H1 (cell line): ENCODE results near the gene PARD3. TPM values are rescaled to one million over a fixed set of nuclear protein-coding genes. Genes with fewer than 3 reads are reported as not detected.

Experiments used
- CTCF ChIA-PET: fragments of 300-600 bp; sonication (Branson Sonifier 250); formaldehyde crosslinking; loops from one replicate; lab custom pipeline; 2021; ENCODE audit not compliant: partially characterized antibody; lab: Charles Lee
- POLR2A ChIA-PET: fragments of 300-600 bp; sonication (Branson Sonifier 250); formaldehyde crosslinking; loops from one replicate; lab custom pipeline; 2021; ENCODE audit warnings: inconsistent platforms; ENCODE audit not compliant: partially characterized antibody; lab: Charles Lee
- DNase-seq, 2 experiments: peaks; one replicate each; pipeline versions ENCODE4 v3.0.0 to v3.0.0-alpha.2; 2010 to 2022; ENCODE audit warnings: low spot score in 2 of 2, low read depth in 1 of 2, mixed read lengths in 1 of 2
- FAIRE-seq: peaks from 2 replicates; lab custom pipeline; 2011; peaks lifted over from hg19 to GRCh38; lab: Jason Lieb, UNC
- H2AFZ ChIP-seq: 2 replicates; pipeline ENCODE4 v1.8.1; 2012; ENCODE audit warnings: low read length, inconsistent platforms
- H2AK5ac ChIP-seq: 2 replicates; pipeline ENCODE4 v1.6.1; 2013; ENCODE audit warnings: low read depth, low read length
- H2BK120ac ChIP-seq: replicated peaks from 2 replicates; pipeline ENCODE3; 2013; ENCODE audit warnings: low read depth, low read length, inconsistent platforms
- H2BK12ac ChIP-seq: 2 replicates; pipeline ENCODE4 v1.6.1; 2013; ENCODE audit warnings: low read depth, low read length
- H2BK15ac ChIP-seq: 2 replicates; pipeline ENCODE4 v1.6.1; 2013; ENCODE audit warnings: low read length
- H2BK20ac ChIP-seq: 2 replicates; pipeline ENCODE4 v1.6.1; 2013; ENCODE audit warnings: low read length
- H2BK5ac ChIP-seq: 2 replicates; pipeline ENCODE4 v1.6.1; 2013; ENCODE audit warnings: low read depth, low read length
- H3K14ac ChIP-seq: 2 replicates; pipeline ENCODE4 v1.6.1; 2013; ENCODE audit warnings: inconsistent platforms; ENCODE audit not compliant: insufficient read length
- H3K18ac ChIP-seq: 2 replicates; pipeline ENCODE4 v1.6.1; 2013; ENCODE audit warnings: low read length; ENCODE audit errors: extremely low read depth
- H3K23ac ChIP-seq: 2 replicates; pipeline ENCODE4 v1.6.1; 2013; ENCODE audit warnings: inconsistent platforms; ENCODE audit not compliant: insufficient read length
- H3K23me2 ChIP-seq: 2 replicates; pipeline ENCODE4 v1.6.1; 2013; ENCODE audit warnings: low read depth, low read length
- H3K27ac ChIP-seq: 2 replicates; pipeline ENCODE4 v1.6.1; 2011; ENCODE audit warnings: low read depth, low read length, inconsistent platforms
- H3K27me3 ChIP-seq, 4 experiments: replicated peaks in 1 of 4; 1 replicate in 1 of 4; 2 replicates in 3 of 4; pipeline versions ENCODE4 v1.6.1 to v1.8.1; 2011 to 2013; ENCODE audit warnings: low read length in 3 of 4, mild to moderate bottlenecking in 3 of 4, inconsistent platforms in 2 of 4, mixed read lengths in 2 of 4, moderate library complexity in 1 of 4; ENCODE audit not compliant: control insufficient read depth in 3 of 4, insufficient read depth in 3 of 4; ENCODE audit errors: extremely low read depth in 1 of 4
- H3K36me3 ChIP-seq, 4 experiments: 2 replicates each; pipeline versions ENCODE4 v1.6.1 to v1.8.1; 2011 to 2013; ENCODE audit warnings: mild to moderate bottlenecking in 4 of 4, low read length in 3 of 4, moderate library complexity in 2 of 4, control low read depth in 1 of 4, inconsistent platforms in 1 of 4; ENCODE audit not compliant: insufficient read depth in 4 of 4, control insufficient read depth in 2 of 4
- H3K4ac ChIP-seq: replicated peaks from 2 replicates; pipeline ENCODE3; 2013; ENCODE audit warnings: low read length, low read depth, mixed read lengths, inconsistent platforms; ENCODE audit not compliant: insufficient read length
- H3K4me1 ChIP-seq, 4 experiments: replicated peaks in 1 of 4; 1 replicate in 1 of 4; 2 replicates in 3 of 4; pipeline versions ENCODE4 v1.6.1 to v1.8.1; 2011 to 2013; ENCODE audit warnings: low read length in 3 of 4, inconsistent platforms in 2 of 4, mixed read lengths in 1 of 4; ENCODE audit not compliant: insufficient read depth in 4 of 4, control insufficient read depth in 3 of 4
- H3K4me2 ChIP-seq, 2 experiments: 2 replicates each; pipeline versions ENCODE4 v1.6.1 to v1.8.1; 2011 to 2013; ENCODE audit warnings: low read depth in 2 of 2, low read length in 2 of 2, control low read depth in 1 of 2, inconsistent platforms in 1 of 2, mild to moderate bottlenecking in 1 of 2; ENCODE audit not compliant: insufficient read depth in 1 of 2
- H3K4me3 ChIP-seq, 4 experiments: fragments of 200-600, 300-600 bp in 1 of 4; sonication (generic), shearing (Covaris generic), sonication (Bioruptor Twin) in 1 of 4; 2 replicates each; pipeline versions ENCODE4 v1.5.1 to v1.8.1; 2011 to 2016; ENCODE audit warnings: low read length in 4 of 4, low read depth in 3 of 4, control low read depth in 2 of 4, inconsistent platforms in 2 of 4, mild to moderate bottlenecking in 2 of 4, mixed read lengths in 1 of 4, moderate library complexity in 1 of 4; ENCODE audit not compliant: insufficient read depth in 2 of 4; ENCODE audit errors: extremely low read depth in 1 of 4
- H3K56ac ChIP-seq: replicated peaks from 2 replicates; pipeline ENCODE3; 2013; ENCODE audit warnings: low read depth, mild to moderate bottlenecking, mixed read lengths, low read length, inconsistent platforms; ENCODE audit not compliant: insufficient read length
- H3K79me1 ChIP-seq: 2 replicates; pipeline ENCODE4 v1.6.1; 2013; ENCODE audit warnings: low read depth, low read length, control low read depth
- H3K79me2 ChIP-seq, 2 experiments: 2 replicates each; pipeline versions ENCODE4 v1.6.1 to v1.8.1; 2012 to 2013; ENCODE audit warnings: low read length in 2 of 2, mild to moderate bottlenecking in 2 of 2, inconsistent platforms in 1 of 2; ENCODE audit not compliant: insufficient read depth in 2 of 2, control insufficient read depth in 1 of 2
- H3K9ac ChIP-seq, 4 experiments: replicated peaks in 1 of 4; 1 replicate in 1 of 4; 2 replicates in 3 of 4; pipeline versions ENCODE4 v1.6.1 to v1.8.1; 2011 to 2013; ENCODE audit warnings: low read depth in 3 of 4, low read length in 3 of 4, control low read depth in 2 of 4, mild to moderate bottlenecking in 2 of 4, moderate library complexity in 2 of 4, inconsistent platforms in 1 of 4; ENCODE audit errors: extremely low read depth in 1 of 4
- H3K9me3 ChIP-seq, 2 experiments: 2 replicates each; pipeline versions ENCODE4 v1.6.1 to v1.8.1; 2012 to 2013; ENCODE audit warnings: mild to moderate bottlenecking in 2 of 2, moderate library complexity in 2 of 2, control low read depth in 1 of 2, inconsistent platforms in 1 of 2, low read depth in 1 of 2, low read length in 1 of 2, mixed read lengths in 1 of 2; ENCODE audit not compliant: insufficient read depth in 2 of 2
- H4K20me1 ChIP-seq, 2 experiments: replicated peaks in 1 of 2; 2 replicates each; pipeline versions ENCODE3 to v1.8.1; 2011 to 2013; ENCODE audit warnings: inconsistent platforms in 2 of 2, low read length in 2 of 2, mild to moderate bottlenecking in 1 of 2; ENCODE audit not compliant: insufficient read depth in 2 of 2, control insufficient read depth in 1 of 2
- H4K5ac ChIP-seq: 2 replicates; pipeline ENCODE4 v1.6.1; 2013; ENCODE audit warnings: low read length, low read depth, mixed read lengths, inconsistent platforms; ENCODE audit not compliant: insufficient read length
- H4K8ac ChIP-seq: 2 replicates; pipeline ENCODE4 v1.8.0; 2013; ENCODE audit warnings: mild to moderate bottlenecking, moderate library complexity, low read length, inconsistent platforms; ENCODE audit not compliant: insufficient read depth; ENCODE audit errors: extremely low read depth
- H4K91ac ChIP-seq: replicated peaks from 2 replicates; pipeline ENCODE3; 2013; ENCODE audit warnings: low read length, mixed read lengths, inconsistent platforms; ENCODE audit not compliant: insufficient read length
- JUND ChIP-seq: IDR thresholded peaks from 2 replicates; pipeline ENCODE4 v1.6.1; 2011; ENCODE audit warnings: mild to moderate bottlenecking, improper control_type of control experiment, low read length
- polyA plus RNA-seq, 7 experiments: library from polyadenylated mRNA; depleted of rRNA in 3 of 7; stranded (reverse) in 5 of 7; unstranded in 2 of 7; fragments of >200 nt in 5 of 7; fragments of 200-250 nt in 2 of 7; gene quantifications; 1 replicate in 5 of 7; 2 replicates in 1 of 7; 4 replicates in 1 of 7; pipeline versions ENCODE4 v1.2.1 to v1.2.3, GENCODE V29; 2011 to 2013; ENCODE audit warnings: missing spikeins in 2 of 7, mixed read lengths in 2 of 7
- total RNA-seq: library from RNA; stranded (reverse); fragmentation: NEBNext Ultra II Directional; extraction: Animal tissue kit (Norgen Biotek cat#: 25700); gene quantifications from 2 replicates; pipeline ENCODE4 v1.2.1, GENCODE V29; 2021

Gene PARD3
- total and polyA plus RNA-seq, 2 of the 8 experiments (the other 6 are each of a cell fraction or from before 2014, with no cell fraction given) = 19.7 to 49.1 TPM

GRCh38 chr10:34432589-34432988, 382.5 kb downstream of the PARD3 start:
- no peak overlapping the region for H2BK20ac ChIP-seq
- ChIA-PET POLR2A (no interaction called here), CTCF (no interaction called here)
- H4K20me1 ChIP-seq = no peaks in the 10 kb centered on the region
- H2BK5ac ChIP-seq = no peak overlapping the region
- H3K4ac ChIP-seq = no peak overlapping the region
- no peaks in the 10 kb centered on the region; a peak in 1 of 7 replicates for H3K27me3 ChIP-seq
- no peak overlapping the region for H2BK120ac ChIP-seq
- FAIRE-seq (no peak), DNase-seq (no peak)
- H4K5ac ChIP-seq = no peak overlapping the region
- no peak overlapping the region for H4K91ac ChIP-seq
- H3K9ac ChIP-seq = no peak overlapping the region
- no peaks in the 10 kb centered on the region for H3K79me1 ChIP-seq
- no peaks in the 10 kb centered on the region for H3K9me3 ChIP-seq
- no peak overlapping the region for H2AFZ ChIP-seq
- H2BK15ac ChIP-seq = no peak overlapping the region
- H3K36me3 ChIP-seq = no peaks in the 10 kb centered on the region
- no peak overlapping the region for H3K14ac ChIP-seq
- no peak overlapping the region for H3K56ac ChIP-seq
- peaks cover 0 to 16% of the 10 kb centered on the region in 2 experiments; a peak in 2 of 4 replicates for H3K79me2 ChIP-seq
- peaks cover 1 to 8% (median 3%) of the 10 kb centered on the region in 4 experiments; a peak in 4 of 7 replicates for H3K4me1 ChIP-seq
- no peak overlapping the region for H3K23ac ChIP-seq
- no peak overlapping the region for H4K8ac ChIP-seq
- no peak overlapping the region for H2BK12ac ChIP-seq
- H3K23me2 ChIP-seq = peaks cover 4% of the 10 kb centered on the region; the same call in 1 of the 2 replicates
- no peak overlapping the region for H3K4me2 ChIP-seq
- H3K18ac ChIP-seq = no peak overlapping the region
- H3K27ac ChIP-seq = no peak overlapping the region
- no peak for TF ChIP-seq JUND
- H2AK5ac ChIP-seq = no peak overlapping the region
- no peak overlapping the region for H3K4me3 ChIP-seq
